ENCODE results near the gene PPP1R7. TPM values are rescaled to one million over a fixed set of nuclear protein-coding genes. Genes with fewer than 3 reads are reported as not detected.

The PPP1R7 gene
- polyA plus RNA-seq, 1 of the 3 experiments (the other 2 are of a cell fraction): 56.9 TPM

DNA sequence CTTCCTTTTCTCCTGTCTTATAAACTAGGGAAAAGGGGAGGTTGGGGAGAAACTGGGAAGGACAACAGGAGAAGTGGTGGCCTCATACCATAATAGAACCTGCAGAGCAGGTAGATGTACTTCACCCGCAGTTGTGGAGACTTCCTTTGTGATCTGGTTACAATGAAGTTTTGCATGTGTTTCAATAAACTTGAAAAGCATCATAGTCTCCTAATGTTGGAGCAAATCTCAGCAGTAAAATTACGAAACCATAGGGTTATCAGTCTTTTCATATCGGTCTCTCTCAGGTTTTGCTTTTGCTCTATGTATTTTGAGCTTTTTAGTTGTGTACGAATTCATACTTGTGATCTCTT is 68.7 kb downstream of the PPP1R7 start:
- WGBS (ENCODE audit: low lambda C conversion rate): 56% methylated on average over 4 of the region's 4 CpGs
- H3F3A ChIP-seq (replicated peaks; ENCODE audit: insufficient read depth): peaks cover 15% of the 10 kb centered on the region
- H3K9me3 ChIP-seq: no peaks in the 10 kb centered on the region
- H3K4me3 ChIP-seq (ENCODE audit: low read depth in 2 of 2, low read length in 1 of 2): peak overlapping the region; percentile 55 to 65
- no peaks in the 10 kb centered on the region for H3K36me3 ChIP-seq (replicated peaks in 1 of 2; ENCODE audit: control insufficient read depth in 1 of 2, insufficient read depth in 2 of 2, low read length in 1 of 2)
- no peak for DNase-seq
- peak overlapping the region; percentile 55; the same call in 1 of the 2 replicates for H3K9ac ChIP-seq
- no peak overlapping the region for H3K27ac ChIP-seq (ENCODE audit: low read depth in 2 of 2, low read length in 1 of 2)
- H2AFZ ChIP-seq (ENCODE audit: low read depth): peak overlapping the region; percentile 26; the same call in 1 of the 2 replicates
- no peaks in the 10 kb centered on the region for H3K27me3 ChIP-seq (ENCODE audit: insufficient read depth)
- TF ChIP-seq GATA2 (CRISPR knock-in tag; IDR thresholded peaks at IDR 0.05) (no peak), JUND (IDR thresholded peaks at IDR 0.05) (no peak), EP300 (IDR thresholded peaks at IDR 0.05; ENCODE audit: borderline replicate concordance in 1 of 2, low read depth in 1 of 2, low read length in 1 of 2) (no peak), ELF1 (IDR thresholded peaks at IDR 0.05) (no peak), TEAD4 (IDR thresholded peaks at IDR 0.05; ENCODE audit: borderline replicate concordance, insufficient read depth) (no peak), NFIC (IDR thresholded peaks at IDR 0.05; ENCODE audit: borderline replicate concordance) (no peak), TAF1 (IDR thresholded peaks at IDR 0.05; ENCODE audit: borderline replicate concordance, low read depth, low read length) (no peak), POLR2AphosphoS5 (IDR thresholded peaks at IDR 0.05; ENCODE audit: low read depth, low read length) (no peak), EZH2phosphoT487 (IDR thresholded peaks at IDR 0.05; ENCODE audit: borderline replicate concordance, low read depth) (no peak), RXRA (IDR thresholded peaks at IDR 0.05; ENCODE audit: borderline replicate concordance, low read depth) (no peak), FOXM1 (IDR thresholded peaks at IDR 0.05; ENCODE audit: low read depth) (no peak), SMC3 (IDR thresholded peaks at IDR 0.05; ENCODE audit: low read depth, low read length) (no peak), RFX5 (IDR thresholded peaks at IDR 0.05; ENCODE audit: low read length) (no peak)
- TF ChIP-seq, protein P1, sequence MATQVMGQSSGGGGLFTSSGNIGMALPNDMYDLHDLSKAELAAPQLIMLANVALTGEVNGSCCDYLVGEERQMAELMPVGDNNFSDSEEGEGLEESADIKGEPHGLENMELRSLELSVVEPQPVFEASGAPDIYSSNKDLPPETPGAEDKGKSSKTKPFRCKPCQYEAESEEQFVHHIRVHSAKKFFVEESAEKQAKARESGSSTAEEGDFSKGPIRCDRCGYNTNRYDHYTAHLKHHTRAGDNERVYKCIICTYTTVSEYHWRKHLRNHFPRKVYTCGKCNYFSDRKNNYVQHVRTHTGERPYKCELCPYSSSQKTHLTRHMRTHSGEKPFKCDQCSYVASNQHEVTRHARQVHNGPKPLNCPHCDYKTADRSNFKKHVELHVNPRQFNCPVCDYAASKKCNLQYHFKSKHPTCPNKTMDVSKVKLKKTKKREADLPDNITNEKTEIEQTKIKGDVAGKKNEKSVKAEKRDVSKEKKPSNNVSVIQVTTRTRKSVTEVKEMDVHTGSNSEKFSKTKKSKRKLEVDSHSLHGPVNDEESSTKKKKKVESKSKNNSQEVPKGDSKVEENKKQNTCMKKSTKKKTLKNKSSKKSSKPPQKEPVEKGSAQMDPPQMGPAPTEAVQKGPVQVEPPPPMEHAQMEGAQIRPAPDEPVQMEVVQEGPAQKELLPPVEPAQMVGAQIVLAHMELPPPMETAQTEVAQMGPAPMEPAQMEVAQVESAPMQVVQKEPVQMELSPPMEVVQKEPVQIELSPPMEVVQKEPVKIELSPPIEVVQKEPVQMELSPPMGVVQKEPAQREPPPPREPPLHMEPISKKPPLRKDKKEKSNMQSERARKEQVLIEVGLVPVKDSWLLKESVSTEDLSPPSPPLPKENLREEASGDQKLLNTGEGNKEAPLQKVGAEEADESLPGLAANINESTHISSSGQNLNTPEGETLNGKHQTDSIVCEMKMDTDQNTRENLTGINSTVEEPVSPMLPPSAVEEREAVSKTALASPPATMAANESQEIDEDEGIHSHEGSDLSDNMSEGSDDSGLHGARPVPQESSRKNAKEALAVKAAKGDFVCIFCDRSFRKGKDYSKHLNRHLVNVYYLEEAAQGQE (IDR thresholded peaks at IDR 0.05; ENCODE audit: low read depth, low read length): no peak
- TF ChIP-seq, protein P2, sequence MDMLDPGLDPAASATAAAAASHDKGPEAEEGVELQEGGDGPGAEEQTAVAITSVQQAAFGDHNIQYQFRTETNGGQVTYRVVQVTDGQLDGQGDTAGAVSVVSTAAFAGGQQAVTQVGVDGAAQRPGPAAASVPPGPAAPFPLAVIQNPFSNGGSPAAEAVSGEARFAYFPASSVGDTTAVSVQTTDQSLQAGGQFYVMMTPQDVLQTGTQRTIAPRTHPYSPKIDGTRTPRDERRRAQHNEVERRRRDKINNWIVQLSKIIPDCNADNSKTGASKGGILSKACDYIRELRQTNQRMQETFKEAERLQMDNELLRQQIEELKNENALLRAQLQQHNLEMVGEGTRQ (IDR thresholded peaks at IDR 0.05; ENCODE audit: borderline replicate concordance, low read depth, low read length): no peak
- TF ChIP-seq, protein P3, sequence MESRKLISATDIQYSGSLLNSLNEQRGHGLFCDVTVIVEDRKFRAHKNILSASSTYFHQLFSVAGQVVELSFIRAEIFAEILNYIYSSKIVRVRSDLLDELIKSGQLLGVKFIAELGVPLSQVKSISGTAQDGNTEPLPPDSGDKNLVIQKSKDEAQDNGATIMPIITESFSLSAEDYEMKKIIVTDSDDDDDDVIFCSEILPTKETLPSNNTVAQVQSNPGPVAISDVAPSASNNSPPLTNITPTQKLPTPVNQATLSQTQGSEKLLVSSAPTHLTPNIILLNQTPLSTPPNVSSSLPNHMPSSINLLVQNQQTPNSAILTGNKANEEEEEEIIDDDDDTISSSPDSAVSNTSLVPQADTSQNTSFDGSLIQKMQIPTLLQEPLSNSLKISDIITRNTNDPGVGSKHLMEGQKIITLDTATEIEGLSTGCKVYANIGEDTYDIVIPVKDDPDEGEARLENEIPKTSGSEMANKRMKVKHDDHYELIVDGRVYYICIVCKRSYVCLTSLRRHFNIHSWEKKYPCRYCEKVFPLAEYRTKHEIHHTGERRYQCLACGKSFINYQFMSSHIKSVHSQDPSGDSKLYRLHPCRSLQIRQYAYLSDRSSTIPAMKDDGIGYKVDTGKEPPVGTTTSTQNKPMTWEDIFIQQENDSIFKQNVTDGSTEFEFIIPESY (IDR thresholded peaks at IDR 0.05; ENCODE audit: borderline replicate concordance, low read depth): no peak
- TF ChIP-seq, protein P4, sequence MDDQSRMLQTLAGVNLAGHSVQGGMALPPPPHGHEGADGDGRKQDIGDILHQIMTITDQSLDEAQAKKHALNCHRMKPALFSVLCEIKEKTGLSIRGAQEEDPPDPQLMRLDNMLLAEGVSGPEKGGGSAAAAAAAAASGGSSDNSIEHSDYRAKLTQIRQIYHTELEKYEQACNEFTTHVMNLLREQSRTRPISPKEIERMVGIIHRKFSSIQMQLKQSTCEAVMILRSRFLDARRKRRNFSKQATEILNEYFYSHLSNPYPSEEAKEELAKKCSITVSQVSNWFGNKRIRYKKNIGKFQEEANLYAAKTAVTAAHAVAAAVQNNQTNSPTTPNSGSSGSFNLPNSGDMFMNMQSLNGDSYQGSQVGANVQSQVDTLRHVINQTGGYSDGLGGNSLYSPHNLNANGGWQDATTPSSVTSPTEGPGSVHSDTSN (IDR thresholded peaks at IDR 0.05): no peak
- TF ChIP-seq, protein P5, sequence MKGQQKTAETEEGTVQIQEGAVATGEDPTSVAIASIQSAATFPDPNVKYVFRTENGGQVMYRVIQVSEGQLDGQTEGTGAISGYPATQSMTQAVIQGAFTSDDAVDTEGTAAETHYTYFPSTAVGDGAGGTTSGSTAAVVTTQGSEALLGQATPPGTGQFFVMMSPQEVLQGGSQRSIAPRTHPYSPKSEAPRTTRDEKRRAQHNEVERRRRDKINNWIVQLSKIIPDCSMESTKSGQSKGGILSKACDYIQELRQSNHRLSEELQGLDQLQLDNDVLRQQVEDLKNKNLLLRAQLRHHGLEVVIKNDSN (IDR thresholded peaks at IDR 0.05; ENCODE audit: borderline replicate concordance, low read depth): no peak
- TF ChIP-seq, protein P6, sequence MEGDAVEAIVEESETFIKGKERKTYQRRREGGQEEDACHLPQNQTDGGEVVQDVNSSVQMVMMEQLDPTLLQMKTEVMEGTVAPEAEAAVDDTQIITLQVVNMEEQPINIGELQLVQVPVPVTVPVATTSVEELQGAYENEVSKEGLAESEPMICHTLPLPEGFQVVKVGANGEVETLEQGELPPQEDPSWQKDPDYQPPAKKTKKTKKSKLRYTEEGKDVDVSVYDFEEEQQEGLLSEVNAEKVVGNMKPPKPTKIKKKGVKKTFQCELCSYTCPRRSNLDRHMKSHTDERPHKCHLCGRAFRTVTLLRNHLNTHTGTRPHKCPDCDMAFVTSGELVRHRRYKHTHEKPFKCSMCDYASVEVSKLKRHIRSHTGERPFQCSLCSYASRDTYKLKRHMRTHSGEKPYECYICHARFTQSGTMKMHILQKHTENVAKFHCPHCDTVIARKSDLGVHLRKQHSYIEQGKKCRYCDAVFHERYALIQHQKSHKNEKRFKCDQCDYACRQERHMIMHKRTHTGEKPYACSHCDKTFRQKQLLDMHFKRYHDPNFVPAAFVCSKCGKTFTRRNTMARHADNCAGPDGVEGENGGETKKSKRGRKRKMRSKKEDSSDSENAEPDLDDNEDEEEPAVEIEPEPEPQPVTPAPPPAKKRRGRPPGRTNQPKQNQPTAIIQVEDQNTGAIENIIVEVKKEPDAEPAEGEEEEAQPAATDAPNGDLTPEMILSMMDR (IDR thresholded peaks at IDR 0.05): no peak
- H3K4me1 ChIP-seq (ENCODE audit: control insufficient read depth in 1 of 2, insufficient read depth in 2 of 2, low read depth in 1 of 2, low read length in 1 of 2): peaks cover 10 to 12% of the 10 kb centered on the region in 2 experiments; a peak in 2 of 4 replicates
- H3K79me2 ChIP-seq (ENCODE audit: insufficient read depth): no peaks in the 10 kb centered on the region
- peak overlapping the region; percentile 90 for H3K4me2 ChIP-seq
- H4K20me1 ChIP-seq (ENCODE audit: insufficient read depth): no peaks in the 10 kb centered on the region
- POLR2A ChIA-PET: interaction anchor here (0.8 kb wide), 1 partner anchor 70 kb away, joined by 3 read pairs; no protein-coding TSS in a partner anchor
- CTCF ChIA-PET: interaction anchor here (0.9 to 1.7 kb wide), 9 partner anchors 12 to 397 kb away, joined by 3 to 8 read pairs (median 3); no protein-coding TSS in a partner anchor
- H3K9me2 ChIP-seq: no peaks in the 10 kb centered on the region
